HG03521 (cell line): ENCODE measurements around the gene BGLAP.

Experiments used
- ATAC-seq: cut with Tn5 transposase; IDR thresholded peaks from one replicate; pipeline ENCODE4 v1.9.1; 2021; ENCODE audit warnings: mild to moderate bottlenecking, moderate library complexity; ENCODE audit not compliant: unreplicated experiment

The BGLAP gene

DNA sequence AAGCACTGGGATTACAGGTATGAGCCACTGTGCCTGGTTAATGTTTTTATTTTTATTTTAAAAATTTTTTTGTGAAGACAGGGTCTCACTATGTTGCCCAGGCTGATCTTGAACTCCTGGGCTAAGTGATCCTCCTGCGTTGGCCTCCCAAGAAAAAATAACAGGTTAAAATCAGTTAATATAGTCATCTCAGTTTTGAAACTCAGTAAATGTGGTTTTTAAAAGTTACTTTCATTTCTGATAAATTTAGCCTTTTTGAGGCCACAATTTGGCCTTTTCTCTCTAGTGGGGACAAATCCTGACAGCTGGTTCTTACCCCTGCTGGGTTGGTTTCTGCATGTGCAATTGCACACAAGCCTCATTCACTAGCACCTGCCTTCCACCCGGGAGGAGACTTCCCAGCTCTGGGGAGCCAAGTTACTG lies 15.9 kb upstream of the BGLAP start:
- ATAC-seq, result peak; percentile 57

DNA sequence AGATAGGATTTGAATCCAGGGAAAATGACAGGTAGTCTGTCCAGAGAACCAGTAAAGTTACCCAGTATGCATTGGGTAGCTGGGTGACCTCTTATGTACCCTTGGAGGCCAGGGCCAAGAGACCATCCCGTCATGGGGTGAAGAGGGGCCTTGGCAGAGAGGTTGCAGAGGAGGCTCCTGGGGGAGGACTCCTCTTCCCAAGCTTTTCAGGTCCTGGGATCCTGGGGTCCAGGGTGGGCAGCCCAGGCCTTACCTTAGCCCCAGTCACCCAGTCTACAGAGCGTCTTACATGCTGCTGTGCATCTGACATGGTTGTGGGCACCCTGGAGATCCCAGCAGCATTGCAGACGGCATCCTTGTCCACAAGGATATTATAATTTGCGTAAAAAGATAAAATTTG lies 15.2 kb upstream of the BGLAP start:
- ATAC-seq, result no peak

- no peak for ATAC-seq
Measured at GRCh38 chr1:156228501-156228900, 13.5 kb upstream of the BGLAP start.

- no peak for ATAC-seq
Measured at GRCh38 chr1:156229809-156230472, 12.0 kb upstream of the BGLAP start.

DNA sequence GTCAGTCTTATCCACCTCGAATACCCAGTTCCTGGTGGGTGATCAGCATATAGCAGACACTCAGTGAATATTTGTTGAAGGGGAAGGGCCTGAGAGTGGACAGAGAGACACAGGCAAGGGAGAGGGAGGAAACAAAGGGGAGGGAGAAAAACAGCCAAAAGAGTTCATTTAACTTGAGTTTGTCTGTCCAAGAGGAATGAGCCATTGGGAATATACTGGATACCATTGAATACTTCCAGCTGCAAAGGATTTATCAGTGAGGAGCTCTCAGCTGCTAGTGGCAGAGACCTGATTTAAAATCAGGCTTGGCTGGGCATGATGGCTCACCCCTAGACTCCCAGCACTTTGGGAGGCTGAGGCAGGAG lies 11.5 kb upstream of the BGLAP start:
- ATAC-seq, result no peak

- no peak for ATAC-seq
Measured at GRCh38 chr1:156232201-156232894, 9.6 kb upstream of the BGLAP start.

DNA sequence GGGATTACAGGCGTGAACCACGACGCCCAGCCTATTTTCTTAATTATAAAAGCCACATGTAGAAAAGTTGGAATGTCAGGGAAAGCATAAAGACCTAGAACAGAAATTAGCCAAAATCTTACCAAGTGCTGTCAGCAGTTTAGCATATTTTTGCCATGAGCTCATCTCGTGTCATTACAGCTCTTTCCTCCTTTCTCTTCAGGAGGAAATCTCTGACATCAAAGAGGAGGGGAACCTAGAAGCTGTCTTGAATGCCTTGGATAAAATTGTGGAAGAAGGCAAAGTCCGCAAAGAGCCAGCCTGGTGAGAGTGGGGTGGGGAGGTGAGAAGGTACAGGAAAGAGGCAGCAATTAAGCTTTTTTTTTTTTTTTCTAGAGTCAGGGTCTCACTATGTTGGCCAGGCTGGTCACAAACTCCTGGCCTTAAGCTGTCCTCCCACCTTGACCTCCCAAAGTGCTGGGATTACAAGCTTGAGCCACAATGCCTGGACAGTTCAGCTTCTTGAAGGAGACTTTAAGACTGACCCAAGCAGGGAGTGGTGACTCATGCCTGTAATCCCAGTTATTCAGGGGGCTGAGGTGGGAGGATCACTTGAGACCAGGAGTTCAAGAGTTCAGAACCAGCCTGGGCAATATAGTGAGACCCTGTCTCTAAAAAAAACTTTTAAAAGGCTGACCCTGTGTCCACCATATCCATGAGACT lies 8.4 kb upstream of the BGLAP start:
- ATAC-seq, result no peak

- ATAC-seq, result no peak
Measured at GRCh38 chr1:156236164-156236563, 5.8 kb upstream of the BGLAP start.

DNA sequence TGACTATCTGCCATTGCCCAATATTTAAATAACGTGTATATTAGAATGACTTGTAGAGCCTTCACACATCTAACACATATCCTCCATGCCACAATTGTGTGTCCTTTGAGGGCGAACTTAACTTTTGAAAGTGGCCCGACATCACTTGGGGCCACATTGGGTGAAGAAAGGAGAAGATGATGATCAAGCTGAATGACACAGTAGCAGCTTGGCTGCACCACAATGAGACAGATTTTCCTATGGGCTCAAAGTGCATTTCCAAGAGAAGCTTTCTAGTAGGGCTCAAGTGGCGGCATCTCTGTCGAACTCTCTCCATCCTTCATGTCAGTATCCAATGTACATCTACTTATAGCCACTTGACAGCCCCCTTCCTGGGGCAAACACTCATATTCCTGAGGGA lies 3.7 kb upstream of the BGLAP start:
- no peak for ATAC-seq

DNA sequence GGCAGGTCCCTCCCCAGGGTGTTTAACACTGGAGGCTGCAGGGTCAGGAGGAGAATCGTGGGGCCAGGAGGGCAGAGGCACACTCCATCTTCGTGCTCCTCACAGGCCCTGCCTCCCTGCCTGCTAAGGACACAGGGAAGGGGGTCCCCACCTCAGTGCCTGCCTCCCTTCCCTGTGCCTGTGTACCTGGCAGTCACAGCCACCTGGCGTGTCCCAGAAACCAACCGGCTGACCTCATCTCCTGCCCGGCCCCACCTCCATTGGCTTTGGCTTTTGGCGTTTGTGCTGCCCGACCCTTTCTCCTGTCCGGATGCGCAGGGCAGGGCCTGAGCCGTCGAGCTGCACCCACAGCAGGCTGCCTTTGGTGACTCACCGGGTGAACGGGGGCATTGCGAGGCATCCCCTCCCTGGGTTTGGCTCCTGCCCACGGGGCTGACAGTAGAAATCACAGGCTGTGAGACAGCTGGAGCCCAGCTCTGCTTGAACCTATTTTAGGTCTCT lies 623 bp upstream of the BGLAP start:
- ATAC-seq, result no peak

- no peak for ATAC-seq
Measured at GRCh38 chr1:156242738-156243137, 754 bp downstream of the BGLAP start.

DNA sequence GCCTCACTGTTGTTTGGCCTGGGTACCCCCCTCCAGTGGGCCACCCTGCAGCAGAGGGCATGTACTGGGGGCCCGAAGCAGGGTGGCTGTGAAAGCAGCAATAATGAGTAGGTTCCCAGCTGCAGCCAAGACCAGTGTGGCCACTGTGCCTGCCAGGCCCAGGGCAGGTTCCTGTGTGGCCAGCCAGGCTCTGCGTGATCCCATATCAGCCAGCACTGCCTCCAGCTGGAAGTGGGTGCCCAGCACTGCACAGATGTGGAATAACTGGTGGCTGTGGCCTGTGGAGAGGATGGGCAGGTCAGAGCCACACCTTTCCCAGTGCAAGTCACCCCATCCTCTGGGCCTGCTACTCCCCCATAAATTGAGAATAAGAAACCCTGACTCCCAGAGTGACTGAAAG lies 2.1 kb downstream of the BGLAP start:
- no peak for ATAC-seq

GRCh38 chr1:156244712-156245111 lies 2.7 kb downstream of the BGLAP start:
- ATAC-seq, result no peak

DNA sequence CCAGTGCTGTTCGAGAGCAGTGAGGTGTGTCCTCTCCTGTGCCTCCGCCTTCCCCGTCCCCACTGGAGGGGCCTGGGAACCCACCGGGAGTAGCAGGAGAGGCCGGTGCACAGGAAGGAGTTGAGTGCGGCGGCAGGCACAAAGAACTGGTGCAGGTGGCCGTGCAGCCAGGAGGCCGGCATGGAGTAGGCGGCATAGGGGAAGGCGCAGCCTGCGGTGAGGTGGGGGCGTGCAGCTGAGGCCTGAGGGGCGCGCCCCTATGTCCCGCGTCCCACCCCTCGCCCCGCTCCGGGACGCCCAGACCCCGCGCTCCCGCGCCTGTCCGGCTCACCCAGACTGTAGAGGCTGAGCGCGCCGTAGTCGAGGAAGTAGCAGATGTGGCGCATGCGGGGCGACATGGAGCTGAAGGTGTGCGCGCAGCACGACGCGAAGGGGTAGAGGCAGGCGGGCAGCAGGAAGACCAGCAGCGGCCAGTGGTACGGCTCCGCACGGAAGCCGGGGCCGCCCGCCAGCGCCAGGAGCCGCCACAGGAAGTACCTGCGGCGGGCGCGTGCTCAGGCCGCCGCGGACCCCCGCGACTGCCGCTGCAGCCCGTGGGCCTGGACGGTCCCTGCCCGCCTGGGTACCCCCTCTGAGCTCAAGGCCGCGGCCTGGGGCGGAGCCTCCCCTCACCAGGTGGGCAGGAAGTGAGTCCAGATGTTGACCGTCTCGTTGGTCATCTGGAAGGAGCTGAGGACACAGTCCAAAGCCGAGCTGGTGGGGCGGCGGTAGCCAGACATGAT lies 3.7 kb downstream of the BGLAP start:
- no peak for ATAC-seq

DNA sequence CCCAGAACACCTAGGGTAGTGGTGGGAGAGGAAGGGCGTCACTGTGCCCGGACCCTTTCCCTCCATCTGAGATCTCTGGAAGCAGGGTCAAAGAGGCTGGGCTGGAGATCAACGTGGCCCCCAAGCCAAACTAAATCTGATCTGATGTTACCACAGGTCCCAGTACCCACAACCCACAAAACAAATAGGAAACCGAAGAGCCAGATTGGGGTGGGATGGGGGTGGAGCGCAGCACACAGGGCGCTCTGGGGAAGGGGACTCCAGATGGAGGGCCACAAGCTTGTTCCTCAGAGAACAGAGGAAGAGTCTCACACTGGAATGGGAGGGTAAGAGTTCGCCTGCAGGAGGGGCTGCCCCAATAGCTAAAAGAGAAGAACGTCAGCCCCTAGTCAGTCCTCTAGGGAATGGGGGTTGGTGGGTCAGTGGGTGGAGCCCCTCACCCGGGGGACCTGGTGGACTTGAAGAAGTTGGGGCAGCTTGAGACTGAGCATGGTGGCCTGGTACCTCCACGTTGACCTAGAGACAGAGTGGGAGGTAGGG lies 4.3 kb downstream of the BGLAP start:
- ATAC-seq, result no peak

DNA sequence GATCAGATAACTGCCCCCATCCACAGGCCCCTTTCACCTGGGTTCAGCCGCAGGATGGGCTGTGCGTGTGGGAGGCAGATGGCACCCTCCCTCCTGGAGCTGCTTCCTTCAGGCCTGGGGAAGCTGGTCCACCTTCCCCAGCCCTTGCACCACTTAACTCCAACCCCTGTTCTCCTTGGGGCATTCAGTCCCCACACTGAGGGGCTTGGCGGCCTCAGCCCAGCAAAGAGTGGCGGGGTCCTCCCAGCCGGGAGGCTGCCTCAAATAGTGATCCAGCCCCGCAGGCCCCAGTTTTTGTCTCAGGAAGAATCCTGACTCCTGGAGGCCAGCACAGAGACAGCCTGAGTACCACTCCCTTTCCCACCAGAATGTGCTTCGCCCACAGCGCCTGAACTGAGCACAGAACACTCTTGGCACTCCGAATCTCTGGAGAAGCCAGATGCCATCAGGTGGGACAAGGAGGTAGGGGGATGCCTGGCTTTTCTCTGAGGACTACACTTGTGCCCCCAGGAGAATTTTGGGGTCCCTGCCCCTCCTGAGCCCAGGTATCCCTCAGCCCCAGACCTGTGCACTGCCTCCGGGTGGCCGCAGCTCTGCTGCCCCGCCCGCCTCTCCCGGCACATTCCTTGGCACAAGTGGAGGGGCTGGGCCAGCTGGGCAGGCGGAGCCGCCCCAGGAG lies 4.9 kb downstream of the BGLAP start:
- ATAC-seq, result no peak

DNA sequence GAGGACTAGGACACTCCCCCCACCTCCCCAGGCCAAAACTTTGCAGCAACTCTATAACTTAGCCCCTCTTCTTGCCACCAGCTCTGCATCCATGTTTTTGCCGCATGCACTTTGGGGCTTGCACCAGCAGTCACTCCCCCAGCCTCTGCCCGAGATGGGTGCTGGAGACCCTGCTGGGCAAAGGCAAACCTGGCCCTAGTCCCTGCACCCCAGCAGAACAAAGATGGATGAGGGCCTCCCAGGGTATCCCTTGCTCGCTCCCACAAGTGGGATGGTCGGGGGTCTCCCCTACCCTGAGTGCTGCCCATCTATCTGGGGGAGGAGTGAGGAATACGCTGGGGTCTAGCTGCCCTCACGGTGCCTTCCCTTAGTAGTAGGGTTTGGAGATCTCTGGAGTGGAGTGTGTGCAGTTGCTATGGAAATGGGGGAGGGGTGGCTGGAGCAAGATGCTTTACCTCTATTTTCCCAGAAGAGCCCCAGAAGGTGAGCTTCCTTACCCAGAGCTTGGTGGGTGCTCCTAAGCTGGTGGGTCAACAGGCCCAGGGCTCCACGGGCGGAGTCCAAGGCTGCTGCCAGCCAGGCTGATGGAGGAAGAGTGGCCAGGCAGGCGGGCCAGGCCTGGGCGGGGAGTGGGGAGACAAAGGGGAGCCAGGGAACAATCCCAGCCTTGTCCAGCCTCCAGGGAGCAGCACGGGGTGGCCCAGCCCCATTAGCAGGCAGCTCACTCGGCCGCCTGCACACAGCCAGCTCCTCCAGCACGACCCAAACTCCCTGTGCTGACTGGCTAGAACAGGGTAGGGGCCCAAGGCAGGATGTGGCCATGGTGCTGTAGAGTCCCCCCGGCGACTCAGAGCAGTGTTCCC lies 5.7 kb downstream of the BGLAP start, which contains the start of gene PAQR6:
Gene PAQR6 (minus strand): TSS at position 597 of the 863 bp plus-strand sequence. CDS start 1,325 bp downstream, outside the sequence.
- no peak for ATAC-seq

DNA sequence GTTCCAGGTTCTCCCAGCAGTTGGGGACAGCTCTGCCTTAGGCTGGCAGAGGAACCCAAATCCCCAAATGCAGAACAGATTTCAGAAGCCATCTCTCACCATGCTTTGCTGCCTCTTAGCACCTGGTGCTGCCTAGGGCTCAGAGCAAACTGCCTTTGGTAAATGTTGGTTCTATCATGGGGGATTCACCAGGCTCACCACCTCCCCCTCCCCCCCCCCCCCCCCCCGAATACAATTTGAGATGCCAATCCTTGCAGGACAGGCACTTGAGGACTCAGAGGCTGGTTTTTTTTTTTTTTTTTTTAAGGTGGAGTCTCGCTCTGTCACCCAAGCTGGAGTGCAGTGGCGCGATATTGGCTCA lies 6.3 kb downstream of the BGLAP start:
- no peak for ATAC-seq

- no peak for ATAC-seq
Measured at GRCh38 chr1:156249593-156249992, 7.6 kb downstream of the BGLAP start.
